Brain microvascular endothelial cell (primary cell): Measurements from ENCODE around the gene ZNF503.
A peak's percentile ranks its signal among the peaks of the same experiment; 100 is the strongest.

Experiments
- DNase-seq: peaks from one replicate; pipeline ENCODE4 v3.0.0-alpha.2; 2020
- H3K27ac ChIP-seq: fragments of 250-450 bp; sonication (Bioruptor Pico); 2 replicates; pipeline ENCODE4 v1.5.1; 2020; ENCODE audit warnings: mild to moderate bottlenecking, moderate library complexity
- H3K27me3 ChIP-seq: fragments of 250-450 bp; sonication (Bioruptor Pico); replicated peaks from 2 replicates; pipeline ENCODE4 v1.5.1; 2020; ENCODE audit warnings: mild to moderate bottlenecking
- H3K36me3 ChIP-seq: fragments of 250-450 bp; sonication (Bioruptor Pico); replicated peaks from 2 replicates; pipeline ENCODE4 v1.5.1; 2020; ENCODE audit warnings: mild to moderate bottlenecking
- H3K4me3 ChIP-seq: 2 replicates; pipeline ENCODE4 v1.5.1; 2011; ENCODE audit warnings: low read depth, mild to moderate bottlenecking, control low read depth, low read length, moderate library complexity
- CTCF ChIP-seq: IDR thresholded peaks from 2 replicates; pipeline ENCODE4 v1.5.1; 2011; ENCODE audit warnings: low read depth, mild to moderate bottlenecking, moderate library complexity, low read length, control low read depth, inconsistent platforms; ENCODE audit errors: missing control alignments
- in situ Hi-C: cut with HindIII; loops from 2 replicates; pipeline ENCODE4 v1.10.0; 2017; ENCODE audit warnings: low sequenced_read_pairs, low pct_ligation_motif_present

Gene ZNF503

DNA sequence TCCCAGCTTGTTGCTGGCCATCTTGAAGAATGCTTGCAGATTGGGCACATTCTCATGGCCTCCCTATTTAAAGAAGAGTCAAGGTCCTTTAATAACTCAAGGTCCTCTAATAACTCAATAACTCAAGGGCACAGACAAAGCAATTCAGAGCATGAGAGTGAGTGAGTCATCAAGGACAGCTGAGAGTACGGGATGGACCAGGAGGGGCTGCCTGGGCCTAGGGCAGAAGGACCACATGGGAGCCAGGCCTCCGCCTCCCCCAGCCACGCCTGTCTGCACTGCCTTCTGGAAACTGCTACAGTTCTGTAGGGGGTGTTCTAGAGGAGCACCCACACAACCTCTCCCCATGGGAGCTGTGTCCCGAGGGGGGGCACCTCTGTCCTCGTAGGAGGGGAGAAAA is 48.9 kb downstream of the ZNF503 start:
- TF ChIP-seq CTCF = no peak
- no peak for DNase-seq
- H3K27me3 ChIP-seq = no peaks in the 10 kb centered on the region
- no peak overlapping the region for H3K27ac ChIP-seq
- in situ Hi-C loops = no loop called here
- no peak overlapping the region for H3K4me3 ChIP-seq
- H3K36me3 ChIP-seq = no peaks in the 10 kb centered on the region

GRCh38 chr10:75351637-75352036 is 49.9 kb downstream of the ZNF503 start:
- Histone ChIP-seq H3K36me3 (no peaks in the 10 kb centered on the region), H3K27me3 (no peaks in the 10 kb centered on the region), H3K27ac (no peak overlapping the region), H3K4me3 (no peak overlapping the region)
- no peak for DNase-seq
- no peak for TF ChIP-seq CTCF
- in situ Hi-C loops = no loop called here

DNA sequence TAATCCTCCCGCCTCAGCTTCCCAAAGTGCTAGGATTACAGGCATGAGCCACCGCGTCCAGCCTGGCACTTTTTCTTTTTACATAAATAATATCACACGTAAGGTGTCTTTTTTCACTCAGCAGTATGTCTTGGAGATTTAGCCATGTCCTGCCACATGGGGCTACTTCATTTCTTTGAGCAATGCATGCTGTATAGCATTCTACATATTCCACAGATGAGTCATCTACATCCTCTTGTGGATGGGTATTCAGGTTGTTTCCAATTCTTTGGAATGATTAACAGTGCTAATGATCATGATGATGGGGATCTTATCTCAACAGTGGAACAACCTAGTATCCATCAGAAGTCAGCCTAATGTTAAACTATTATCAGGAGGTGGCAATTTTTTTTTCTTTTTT is 50.8 kb downstream of the ZNF503 start:
- no peaks in the 10 kb centered on the region for H3K36me3 ChIP-seq
- peak; percentile 34 for DNase-seq

More for the DNA sequence above, 50.8 kb downstream of the ZNF503 start:
- in situ Hi-C loops = no loop called here
- H3K27ac ChIP-seq = no peak overlapping the region
- no peak for TF ChIP-seq CTCF
- no peak overlapping the region for H3K4me3 ChIP-seq
- no peaks in the 10 kb centered on the region for H3K27me3 ChIP-seq
